ENCODE results near the gene ZBTB17. TPM values are rescaled to one million over a fixed set of nuclear protein-coding genes. Genes with fewer than 3 reads are reported as not detected.
"Not testable (repeated sequence)": the region's sequence is repeated elsewhere in the genome, so short reads cannot be mapped to it uniquely, and the experiment has no call there.

Gene ZBTB17
- total RNA-seq, 1 experiment from 2014 or later: 50.3 TPM

GRCh38 chr1:16021681-16022080, 45.8 kb upstream of the ZBTB17 start, which contains the start of gene CLCNKA:
CLCNKA (plus strand) TSS chr1:16022036; CDS start chr1:16022620, 584 bp downstream.
- Histone ChIP-seq H3K4me1 (ENCODE audit: insufficient read depth, low read length, poor library complexity, severe bottlenecking) (no peaks in the 10 kb centered on the region), H3K9me3 (ENCODE audit: low read depth, low read length, poor library complexity, severe bottlenecking) (no peaks in the 10 kb centered on the region), H3K4me3 (ENCODE audit: low read depth, low read length, poor library complexity, severe bottlenecking) (no peak within 1 kb of the TSS), H3K27me3 (replicated peaks; ENCODE audit: insufficient read depth, low read depth, low read length, poor library complexity) (no peaks in the 10 kb centered on the region), H3K36me3 (ENCODE audit: insufficient read depth, low read length, poor library complexity, severe bottlenecking) (no peaks in the 10 kb centered on the region), H3K27ac (ENCODE audit: low read depth, low read length, poor library complexity, severe bottlenecking) (no peak within 1 kb of the TSS)
- no peak for TF ChIP-seq EZH2 (IDR thresholded peaks at IDR 0.05; ENCODE audit: borderline replicate concordance, low read depth, low read length, poor library complexity, severe bottlenecking)
- TF ChIP-seq CTCF (conservative IDR thresholded peaks at IDR 0.05; ENCODE audit: low read depth, low read length): no peak
- CTCF ChIA-PET: no interaction called here
- no TSS peak for BruUV-seq (replicated peaks)
- no peak for DNase-seq (ENCODE audit: low spot score)
- POLR2A ChIA-PET (ENCODE audit: low non-redundant PET): no interaction called here
- intact Hi-C loops (cut with micrococcal nuclease; ENCODE audit: unreplicated experiment): no loop called here

GRCh38 chr1:16020878-16021277, 45.0 kb upstream of the ZBTB17 start:
- DNase-seq (ENCODE audit: low spot score); H3K4me1 ChIP-seq (ENCODE audit: insufficient read depth, low read length, poor library complexity, severe bottlenecking); H3K9me3 ChIP-seq (ENCODE audit: low read depth, low read length, poor library complexity, severe bottlenecking); H3K27ac ChIP-seq (ENCODE audit: low read depth, low read length, poor library complexity, severe bottlenecking); intact Hi-C loops (cut with micrococcal nuclease; ENCODE audit: unreplicated experiment); POLR2A ChIA-PET (ENCODE audit: low non-redundant PET); CTCF ChIA-PET; H3K4me3 ChIP-seq (ENCODE audit: low read depth, low read length, poor library complexity, severe bottlenecking); H3K36me3 ChIP-seq (ENCODE audit: insufficient read depth, low read length, poor library complexity, severe bottlenecking); H3K27me3 ChIP-seq (replicated peaks; ENCODE audit: insufficient read depth, low read depth, low read length, poor library complexity); BruUV-seq (replicated peaks): not testable (repeated sequence)

- intact Hi-C loops (cut with micrococcal nuclease; ENCODE audit: unreplicated experiment): no loop called here
- no peak for DNase-seq (ENCODE audit: low spot score)
- ChIA-PET CTCF (no interaction called here), POLR2A (ENCODE audit: low non-redundant PET) (no interaction called here)
- Histone ChIP-seq H3K27me3 (replicated peaks; ENCODE audit: insufficient read depth, low read depth, low read length, poor library complexity) (no peaks in the 10 kb centered on the region), H3K9me3 (ENCODE audit: low read depth, low read length, poor library complexity, severe bottlenecking) (no peaks in the 10 kb centered on the region), H3K4me3 (ENCODE audit: low read depth, low read length, poor library complexity, severe bottlenecking) (no peak overlapping the region), H3K36me3 (ENCODE audit: insufficient read depth, low read length, poor library complexity, severe bottlenecking) (no peaks in the 10 kb centered on the region), H3K27ac (ENCODE audit: low read depth, low read length, poor library complexity, severe bottlenecking) (no peak overlapping the region), H3K4me1 (ENCODE audit: insufficient read depth, low read length, poor library complexity, severe bottlenecking) (no peaks in the 10 kb centered on the region)
- BruUV-seq (replicated peaks): no TSS peak
- TF ChIP-seq CTCF (conservative IDR thresholded peaks at IDR 0.05; ENCODE audit: low read depth, low read length) (no peak), EZH2 (IDR thresholded peaks at IDR 0.05; ENCODE audit: borderline replicate concordance, low read depth, low read length, poor library complexity, severe bottlenecking) (no peak)
Measured at GRCh38 chr1:16020325-16020724, 44.4 kb upstream of the ZBTB17 start.

GRCh38 chr1:16019644-16020277, 43.9 kb upstream of the ZBTB17 start:
- no peak overlapping the region for H3K27ac ChIP-seq (ENCODE audit: low read depth, low read length, poor library complexity, severe bottlenecking)
- H3K4me1 ChIP-seq (ENCODE audit: insufficient read depth, low read length, poor library complexity, severe bottlenecking): no peaks in the 10 kb centered on the region
- no peaks in the 10 kb centered on the region for H3K36me3 ChIP-seq (ENCODE audit: insufficient read depth, low read length, poor library complexity, severe bottlenecking)
- TF ChIP-seq EZH2 (IDR thresholded peaks at IDR 0.05; ENCODE audit: borderline replicate concordance, low read depth, low read length, poor library complexity, severe bottlenecking) (no peak), CTCF (conservative IDR thresholded peaks at IDR 0.05; ENCODE audit: low read depth, low read length) (no peak)
- DNase-seq (ENCODE audit: low spot score): no peak
- H3K27me3 ChIP-seq (replicated peaks; ENCODE audit: insufficient read depth, low read depth, low read length, poor library complexity): no peaks in the 10 kb centered on the region
- intact Hi-C loops (cut with micrococcal nuclease; ENCODE audit: unreplicated experiment): no loop called here
- ChIA-PET POLR2A (ENCODE audit: low non-redundant PET) (no interaction called here), CTCF (no interaction called here)
- BruUV-seq (replicated peaks): no TSS peak
- H3K4me3 ChIP-seq (ENCODE audit: low read depth, low read length, poor library complexity, severe bottlenecking): no peak overlapping the region
- no peaks in the 10 kb centered on the region for H3K9me3 ChIP-seq (ENCODE audit: low read depth, low read length, poor library complexity, severe bottlenecking)

Data from A673 (cell line).